Measurements from ENCODE around the gene XBP1. TPM values are rescaled to one million over a fixed set of nuclear protein-coding genes. Genes with fewer than 3 reads are reported as not detected.

The XBP1 gene
- total and polyA plus RNA-seq, 2 of the 13 experiments (the other 11 are each of a cell fraction or from before 2014, with no cell fraction given): 416 to 427 TPM

DNA sequence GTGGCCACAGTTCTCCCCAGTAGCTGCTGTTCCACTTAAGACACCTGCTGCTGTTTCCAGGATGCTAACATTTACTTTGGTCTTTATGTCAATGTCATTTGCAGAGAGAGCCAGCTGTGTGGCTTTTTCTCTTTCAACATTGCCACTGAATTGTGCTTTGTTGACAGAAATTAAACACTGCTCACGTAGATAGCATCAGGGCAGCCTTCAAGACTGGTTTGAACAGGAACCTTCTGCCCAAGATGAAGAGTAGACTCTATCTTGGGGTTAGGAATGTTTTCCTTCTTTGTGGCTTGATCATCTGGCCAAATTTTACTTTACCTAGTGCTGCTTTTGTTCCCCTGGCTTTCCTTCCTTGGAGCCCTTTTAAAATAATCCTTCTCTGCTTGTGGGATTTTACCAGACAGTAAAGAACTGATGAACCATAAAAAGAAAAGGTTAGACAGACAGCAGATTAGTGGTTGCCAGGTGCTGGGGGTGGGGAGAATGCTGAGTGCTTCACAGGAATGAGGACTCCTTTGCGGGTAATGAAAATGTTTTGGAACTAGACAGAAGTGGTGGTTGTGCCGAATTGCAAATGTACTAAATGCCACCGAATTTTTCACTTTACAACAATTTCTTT is 22.7 kb upstream of the XBP1 start (continued):
- TF ChIP-seq CCAR2 (optimal IDR thresholded peaks at IDR 0.05; ENCODE audit: low read depth, low read length): no peak
- no peak for TF ChIP-seq SP1 (IDR thresholded peaks at IDR 0.05)
- TF ChIP-seq SP1 (CRISPR knock-in tag; IDR thresholded peaks at IDR 0.05): 0 out of 2 replicates have a peak, but pooled peaks have one; percentile 11
- no peak for TF ChIP-seq ZNF484 (CRISPR knock-in tag; IDR thresholded peaks at IDR 0.05; ENCODE audit: borderline replicate concordance, low read depth)
- TF ChIP-seq HDAC2 (CRISPR knock-in tag; IDR thresholded peaks at IDR 0.05): peak; percentile 89
- TF ChIP-seq, protein P1, sequence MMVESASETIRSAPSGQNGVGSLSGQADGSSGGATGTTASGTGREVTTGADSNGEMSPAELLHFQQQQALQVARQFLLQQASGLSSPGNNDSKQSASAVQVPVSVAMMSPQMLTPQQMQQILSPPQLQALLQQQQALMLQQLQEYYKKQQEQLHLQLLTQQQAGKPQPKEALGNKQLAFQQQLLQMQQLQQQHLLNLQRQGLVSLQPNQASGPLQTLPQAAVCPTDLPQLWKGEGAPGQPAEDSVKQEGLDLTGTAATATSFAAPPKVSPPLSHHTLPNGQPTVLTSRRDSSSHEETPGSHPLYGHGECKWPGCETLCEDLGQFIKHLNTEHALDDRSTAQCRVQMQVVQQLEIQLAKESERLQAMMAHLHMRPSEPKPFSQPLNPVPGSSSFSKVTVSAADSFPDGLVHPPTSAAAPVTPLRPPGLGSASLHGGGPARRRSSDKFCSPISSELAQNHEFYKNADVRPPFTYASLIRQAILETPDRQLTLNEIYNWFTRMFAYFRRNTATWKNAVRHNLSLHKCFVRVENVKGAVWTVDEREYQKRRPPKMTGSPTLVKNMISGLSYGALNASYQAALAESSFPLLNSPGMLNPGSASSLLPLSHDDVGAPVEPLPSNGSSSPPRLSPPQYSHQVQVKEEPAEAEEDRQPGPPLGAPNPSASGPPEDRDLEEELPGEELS (CRISPR knock-in tag; IDR thresholded peaks at IDR 0.05): peak; percentile 76
- TF ChIP-seq, protein P2, sequence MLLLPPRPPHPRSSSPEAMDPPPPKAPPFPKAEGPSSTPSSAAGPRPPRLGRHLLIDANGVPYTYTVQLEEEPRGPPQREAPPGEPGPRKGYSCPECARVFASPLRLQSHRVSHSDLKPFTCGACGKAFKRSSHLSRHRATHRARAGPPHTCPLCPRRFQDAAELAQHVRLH (CRISPR knock-in tag; IDR thresholded peaks at IDR 0.05; ENCODE audit: borderline replicate concordance, low read depth): peak; percentile 42; the same call in 1 of the 2 replicates
- TF ChIP-seq ZFP41 (CRISPR knock-in tag; IDR thresholded peaks at IDR 0.05; ENCODE audit: borderline replicate concordance): no peak
- no peak for TF ChIP-seq ZNF788 (CRISPR knock-in tag; IDR thresholded peaks at IDR 0.05; ENCODE audit: borderline replicate concordance)
- TF ChIP-seq, protein P3, sequence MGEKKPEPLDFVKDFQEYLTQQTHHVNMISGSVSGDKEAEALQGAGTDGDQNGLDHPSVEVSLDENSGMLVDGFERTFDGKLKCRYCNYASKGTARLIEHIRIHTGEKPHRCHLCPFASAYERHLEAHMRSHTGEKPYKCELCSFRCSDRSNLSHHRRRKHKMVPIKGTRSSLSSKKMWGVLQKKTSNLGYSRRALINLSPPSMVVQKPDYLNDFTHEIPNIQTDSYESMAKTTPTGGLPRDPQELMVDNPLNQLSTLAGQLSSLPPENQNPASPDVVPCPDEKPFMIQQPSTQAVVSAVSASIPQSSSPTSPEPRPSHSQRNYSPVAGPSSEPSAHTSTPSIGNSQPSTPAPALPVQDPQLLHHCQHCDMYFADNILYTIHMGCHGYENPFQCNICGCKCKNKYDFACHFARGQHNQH (CRISPR knock-in tag; IDR thresholded peaks at IDR 0.05): 0 out of 2 replicates have a peak, but pooled peaks have one; percentile 51
- TF ChIP-seq KLF16 (CRISPR knock-in tag; IDR thresholded peaks at IDR 0.05): peak in 1 of 2 experiments; percentile 41; a peak in 1 of 4 replicates
- 0 out of 2 replicates have a peak, but pooled peaks have one; percentile 39 for TF ChIP-seq ZNF136 (CRISPR knock-in tag; IDR thresholded peaks at IDR 0.05; ENCODE audit: low read depth)
- TF ChIP-seq GATAD2A (CRISPR knock-in tag; IDR thresholded peaks at IDR 0.05): peak; percentile 85
- TF ChIP-seq MED1 (CRISPR knock-in tag; IDR thresholded peaks at IDR 0.05): peak; percentile 82
- no peak for TF ChIP-seq TCF12 (IDR thresholded peaks at IDR 0.05)
- TF ChIP-seq TCF12 (CRISPR knock-in tag; IDR thresholded peaks at IDR 0.05): 0 out of 2 replicates have a peak, but pooled peaks have one; percentile 39
- TF ChIP-seq FOXA3 (CRISPR knock-in tag; IDR thresholded peaks at IDR 0.05): peak; percentile 88
- TF ChIP-seq, protein P4, sequence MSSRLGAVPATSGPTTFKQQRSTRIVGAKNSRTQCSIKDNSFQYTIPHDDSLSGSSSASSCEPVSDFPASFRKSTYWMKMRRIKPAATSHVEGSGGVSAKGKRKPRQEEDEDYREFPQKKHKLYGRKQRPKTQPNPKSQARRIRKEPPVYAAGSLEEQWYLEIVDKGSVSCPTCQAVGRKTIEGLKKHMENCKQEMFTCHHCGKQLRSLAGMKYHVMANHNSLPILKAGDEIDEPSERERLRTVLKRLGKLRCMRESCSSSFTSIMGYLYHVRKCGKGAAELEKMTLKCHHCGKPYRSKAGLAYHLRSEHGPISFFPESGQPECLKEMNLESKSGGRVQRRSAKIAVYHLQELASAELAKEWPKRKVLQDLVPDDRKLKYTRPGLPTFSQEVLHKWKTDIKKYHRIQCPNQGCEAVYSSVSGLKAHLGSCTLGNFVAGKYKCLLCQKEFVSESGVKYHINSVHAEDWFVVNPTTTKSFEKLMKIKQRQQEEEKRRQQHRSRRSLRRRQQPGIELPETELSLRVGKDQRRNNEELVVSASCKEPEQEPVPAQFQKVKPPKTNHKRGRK (CRISPR knock-in tag; IDR thresholded peaks at IDR 0.05): no peak
- TF ChIP-seq NFE2L1 (CRISPR knock-in tag; IDR thresholded peaks at IDR 0.05; ENCODE audit: borderline replicate concordance): no peak
- no peak for TF ChIP-seq NPAS2 (CRISPR knock-in tag; IDR thresholded peaks at IDR 0.05; ENCODE audit: borderline replicate concordance)
- TF ChIP-seq, protein P5, sequence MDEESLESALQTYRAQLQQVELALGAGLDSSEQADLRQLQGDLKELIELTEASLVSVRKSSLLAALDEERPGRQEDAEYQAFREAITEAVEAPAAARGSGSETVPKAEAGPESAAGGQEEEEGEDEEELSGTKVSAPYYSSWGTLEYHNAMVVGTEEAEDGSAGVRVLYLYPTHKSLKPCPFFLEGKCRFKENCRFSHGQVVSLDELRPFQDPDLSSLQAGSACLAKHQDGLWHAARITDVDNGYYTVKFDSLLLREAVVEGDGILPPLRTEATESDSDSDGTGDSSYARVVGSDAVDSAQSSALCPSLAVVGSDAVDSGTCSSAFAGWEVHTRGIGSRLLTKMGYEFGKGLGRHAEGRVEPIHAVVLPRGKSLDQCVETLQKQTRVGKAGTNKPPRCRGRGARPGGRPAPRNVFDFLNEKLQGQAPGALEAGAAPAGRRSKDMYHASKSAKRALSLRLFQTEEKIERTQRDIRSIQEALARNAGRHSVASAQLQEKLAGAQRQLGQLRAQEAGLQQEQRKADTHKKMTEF (CRISPR knock-in tag; IDR thresholded peaks at IDR 0.05): peak; percentile 40; the same call in 1 of the 2 replicates
- TF ChIP-seq, protein P6, sequence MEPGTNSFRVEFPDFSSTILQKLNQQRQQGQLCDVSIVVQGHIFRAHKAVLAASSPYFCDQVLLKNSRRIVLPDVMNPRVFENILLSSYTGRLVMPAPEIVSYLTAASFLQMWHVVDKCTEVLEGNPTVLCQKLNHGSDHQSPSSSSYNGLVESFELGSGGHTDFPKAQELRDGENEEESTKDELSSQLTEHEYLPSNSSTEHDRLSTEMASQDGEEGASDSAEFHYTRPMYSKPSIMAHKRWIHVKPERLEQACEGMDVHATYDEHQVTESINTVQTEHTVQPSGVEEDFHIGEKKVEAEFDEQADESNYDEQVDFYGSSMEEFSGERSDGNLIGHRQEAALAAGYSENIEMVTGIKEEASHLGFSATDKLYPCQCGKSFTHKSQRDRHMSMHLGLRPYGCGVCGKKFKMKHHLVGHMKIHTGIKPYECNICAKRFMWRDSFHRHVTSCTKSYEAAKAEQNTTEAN (CRISPR knock-in tag; conservative IDR thresholded peaks at IDR 0.05): 0 out of 2 replicates have a peak, but pooled peaks have one; percentile 12

Data from HepG2 (cell line).